Muscle layer of duodenum (tissue), 2 donors: ENCODE measurements around the gene SGPP2.
A peak's percentile ranks its signal among the peaks of the same experiment; 100 is the strongest.
"Not testable (repeated sequence)": the region's sequence is repeated elsewhere in the genome, so short reads cannot be mapped to it uniquely, and the experiment has no call there.

Experiments
- H3K27ac ChIP-seq: one replicate; pipeline ENCODE4 v1.7.0; 2013; ENCODE audit warnings: mild to moderate bottlenecking, low read length
- H3K27me3 ChIP-seq: one replicate; pipeline ENCODE4 v1.7.0; 2013; ENCODE audit warnings: low read depth, mild to moderate bottlenecking, control low read depth, low read length
- H3K36me3 ChIP-seq, 2 donors: one replicate each; pipeline ENCODE4 v1.7.0; 2013; ENCODE audit warnings: low read length in 2 of 2, control low read depth in 1 of 2, mild to moderate bottlenecking in 1 of 2; ENCODE audit not compliant: insufficient read depth in 2 of 2, control insufficient read depth in 1 of 2
- H3K4me1 ChIP-seq, 2 donors: one replicate each; pipeline ENCODE4 v1.7.0; 2013; ENCODE audit warnings: low read length in 2 of 2, mild to moderate bottlenecking in 2 of 2, control low read depth in 1 of 2, moderate library complexity in 1 of 2; ENCODE audit not compliant: insufficient read depth in 2 of 2, control insufficient read depth in 1 of 2
- H3K4me3 ChIP-seq, 2 donors: one replicate each; pipeline ENCODE4 v1.7.0; 2013; ENCODE audit warnings: low read length in 2 of 2, low read depth in 1 of 2, mild to moderate bottlenecking in 1 of 2
- H3K9me3 ChIP-seq, 2 donors: one replicate each; pipeline ENCODE4 v1.7.0; 2013; ENCODE audit warnings: low read length in 2 of 2, control low read depth in 1 of 2, mild to moderate bottlenecking in 1 of 2; ENCODE audit not compliant: control insufficient read depth in 1 of 2
- donor health status: healthy.

The SGPP2 gene

DNA sequence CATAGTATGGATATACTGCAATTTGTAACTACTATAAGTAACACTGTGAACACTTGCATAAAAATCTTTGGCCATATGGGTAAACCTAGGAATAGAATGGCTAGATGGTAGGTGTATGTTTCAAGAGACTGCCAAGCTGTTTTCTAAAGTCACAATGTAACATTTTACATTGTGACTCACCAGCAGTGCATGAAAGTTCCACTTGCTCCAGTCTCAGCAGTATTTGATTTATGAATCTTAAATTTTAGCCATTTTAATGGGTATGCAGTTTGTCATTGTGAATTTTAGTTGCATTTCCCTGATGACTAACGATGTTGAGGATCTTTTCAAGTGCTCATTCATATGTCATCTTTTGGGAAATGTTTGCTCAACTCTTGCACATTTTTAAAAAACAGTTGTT is 145.5 kb downstream of the SGPP2 start:
- H3K27ac ChIP-seq, result no peak overlapping the region
- H3K4me1 ChIP-seq, result peaks cover 0 to 34% of the 10 kb centered on the region in 2 donors
- H3K4me3 ChIP-seq, result no peak overlapping the region
- H3K36me3 ChIP-seq, result peaks cover 6 to 11% of the 10 kb centered on the region in 2 donors
- H3K9me3 ChIP-seq, result no peaks in the 10 kb centered on the region
- H3K27me3 ChIP-seq, result no peaks in the 10 kb centered on the region

DNA sequence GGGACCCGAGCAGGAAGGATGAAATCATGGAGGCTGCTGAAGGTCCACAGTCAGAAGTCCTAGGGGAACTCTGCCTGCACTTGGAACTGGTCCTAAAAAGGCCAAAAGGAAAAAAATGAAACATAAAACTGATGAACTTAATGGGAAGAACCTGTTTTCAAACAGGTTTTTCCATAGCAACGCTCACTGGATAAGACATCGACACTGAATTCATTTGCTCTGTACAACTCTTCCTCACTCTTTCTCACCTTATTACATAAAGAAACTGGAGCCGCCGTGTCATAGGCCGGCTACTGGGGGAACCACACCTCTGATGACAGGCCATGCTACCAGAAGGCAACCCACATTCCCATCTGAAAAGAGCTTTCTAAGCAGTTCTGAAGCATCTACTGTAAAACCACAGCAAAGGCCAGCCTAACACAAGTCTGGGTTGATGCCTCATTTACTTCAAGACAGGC is 147.9 kb downstream of the SGPP2 start:
- no peaks in the 10 kb centered on the region for H3K27me3 ChIP-seq
- H3K4me1 ChIP-seq, result peaks cover 0 to 41% of the 10 kb centered on the region in 2 donors
- H3K36me3 ChIP-seq, result peaks cover 6 to 11% of the 10 kb centered on the region in 2 donors
- H3K4me3 ChIP-seq, result no peak overlapping the region
- peak overlapping the region; percentile 7 for H3K27ac ChIP-seq
- H3K9me3 ChIP-seq, result no peaks in the 10 kb centered on the region

DNA sequence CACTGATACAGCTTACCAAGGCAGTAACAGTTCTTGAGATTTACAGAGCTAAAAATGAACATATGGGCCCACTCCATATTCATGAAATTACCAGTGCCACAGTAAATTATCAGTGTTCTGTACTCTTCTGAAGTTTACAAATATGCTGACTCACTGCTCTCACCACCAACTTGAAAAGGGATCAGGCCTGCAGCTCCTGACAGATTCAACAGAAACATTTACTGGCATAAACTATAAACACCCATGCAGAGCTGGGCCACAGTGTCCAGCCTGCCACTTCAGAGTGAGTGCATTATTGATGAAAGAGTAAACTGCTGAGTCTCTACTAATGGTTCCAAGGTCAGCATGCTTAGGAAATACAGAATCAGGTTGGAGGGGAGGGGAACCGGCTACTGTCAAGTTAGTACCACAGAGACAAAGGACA is 148.4 kb downstream of the SGPP2 start:
- no peaks in the 10 kb centered on the region for H3K27me3 ChIP-seq
- peak overlapping the region; percentile 7 for H3K27ac ChIP-seq
- peaks cover 6 to 11% of the 10 kb centered on the region in 2 donors for H3K36me3 ChIP-seq
- peaks cover 0 to 43% of the 10 kb centered on the region in 2 donors for H3K4me1 ChIP-seq
- H3K4me3 ChIP-seq, result no peak overlapping the region
- H3K9me3 ChIP-seq, result no peaks in the 10 kb centered on the region

DNA sequence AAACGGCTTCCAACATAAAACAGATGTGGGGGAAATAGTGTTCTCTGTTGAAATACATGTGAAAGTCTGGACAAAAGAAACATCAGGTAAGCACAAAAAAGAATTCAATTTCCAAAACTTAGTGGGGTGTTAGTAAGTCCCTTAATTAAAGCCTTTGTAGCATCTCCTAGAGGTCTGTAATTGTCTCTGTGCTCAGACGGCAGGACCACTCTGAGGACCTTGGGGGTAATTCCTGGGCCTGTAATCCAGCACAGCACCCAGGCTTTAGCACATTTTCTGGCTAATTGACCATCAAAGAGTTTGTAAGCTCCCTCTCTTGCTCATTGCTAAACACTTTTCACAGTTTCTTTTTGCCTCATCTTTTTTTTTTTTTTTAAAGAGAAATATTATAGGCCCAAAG is 151.3 kb downstream of the SGPP2 start:
- Histone ChIP-seq H3K4me1 (peaks cover 0 to 28% of the 10 kb centered on the region in 2 donors), H3K27ac (no peak overlapping the region), H3K27me3 (no peaks in the 10 kb centered on the region), H3K4me3 (no peak overlapping the region), H3K36me3 (peaks cover 6 to 11% of the 10 kb centered on the region in 2 donors), H3K9me3 (no peaks in the 10 kb centered on the region)

DNA sequence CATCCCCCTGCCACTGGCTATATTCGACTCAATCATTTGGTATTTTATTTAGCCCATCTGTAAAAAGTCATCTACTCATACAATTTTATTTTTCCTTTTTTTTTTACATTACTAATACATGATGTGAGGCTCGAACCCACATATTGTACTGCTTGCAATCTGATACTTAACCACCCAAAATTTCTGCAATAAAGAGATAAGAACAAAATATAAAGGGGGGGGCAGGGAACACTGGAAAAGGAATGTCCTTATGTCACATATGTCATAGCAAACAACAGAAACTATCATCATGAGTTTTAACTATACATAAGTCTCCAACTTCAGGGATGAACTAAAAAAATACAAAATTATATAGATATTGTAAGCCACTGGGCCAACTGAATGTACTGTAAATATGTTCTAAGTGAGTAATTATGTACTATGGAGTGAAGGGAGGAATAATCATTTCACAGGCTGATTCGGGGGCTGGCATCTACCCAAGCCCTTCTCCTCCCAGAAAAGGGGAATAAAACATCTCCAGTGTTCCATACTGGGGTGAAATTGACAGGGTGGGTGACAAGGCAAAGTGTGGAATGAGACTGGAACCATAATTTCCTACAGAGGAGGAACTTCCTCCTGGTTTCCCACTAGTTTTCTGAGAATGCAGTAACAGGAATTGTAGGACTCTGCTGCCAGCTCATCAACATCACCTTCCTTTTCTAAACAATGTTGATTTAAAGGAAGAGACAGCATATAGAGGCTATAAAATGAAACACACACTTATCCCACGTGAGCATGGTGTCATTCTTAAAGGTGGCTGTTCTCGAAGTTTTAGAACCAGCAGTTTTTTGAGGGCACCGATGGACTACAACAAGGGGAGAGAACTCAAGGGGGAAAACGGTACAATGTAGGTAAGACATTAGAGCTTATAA is 152.1 kb downstream of the SGPP2 start:
- peaks cover 4 to 8% of the 10 kb centered on the region in 2 donors for H3K36me3 ChIP-seq
- no peak overlapping the region for H3K27ac ChIP-seq
- H3K9me3 ChIP-seq, result no peaks in the 10 kb centered on the region
- H3K27me3 ChIP-seq, result no peaks in the 10 kb centered on the region
- no peak overlapping the region for H3K4me3 ChIP-seq
- H3K4me1 ChIP-seq, result peaks cover 0 to 28% of the 10 kb centered on the region in 2 donors

DNA sequence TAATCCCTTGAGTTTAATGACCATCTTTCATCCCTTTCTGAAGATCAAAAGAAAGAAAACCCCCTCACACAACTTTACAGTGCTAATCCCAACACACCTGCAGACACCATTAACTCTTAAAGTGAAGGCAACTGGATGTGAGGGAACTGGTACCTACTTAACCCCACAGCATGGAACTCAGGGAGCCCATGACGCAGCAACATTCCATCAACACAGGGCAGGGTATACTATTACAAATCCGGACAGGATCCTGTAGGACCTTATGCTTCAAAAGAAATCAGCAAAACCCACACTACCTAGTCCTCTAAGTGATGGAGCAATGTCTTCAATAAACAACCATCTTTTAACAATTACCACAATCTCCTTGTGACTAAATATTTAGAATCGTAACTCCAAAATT is 153.0 kb downstream of the SGPP2 start:
- Histone ChIP-seq H3K4me3 (no peak overlapping the region), H3K36me3 (peaks cover 0 to 9% of the 10 kb centered on the region in 2 donors), H3K27me3 (no peaks in the 10 kb centered on the region), H3K27ac (no peak overlapping the region), H3K9me3 (no peaks in the 10 kb centered on the region), H3K4me1 (peaks cover 0 to 28% of the 10 kb centered on the region in 2 donors)

DNA sequence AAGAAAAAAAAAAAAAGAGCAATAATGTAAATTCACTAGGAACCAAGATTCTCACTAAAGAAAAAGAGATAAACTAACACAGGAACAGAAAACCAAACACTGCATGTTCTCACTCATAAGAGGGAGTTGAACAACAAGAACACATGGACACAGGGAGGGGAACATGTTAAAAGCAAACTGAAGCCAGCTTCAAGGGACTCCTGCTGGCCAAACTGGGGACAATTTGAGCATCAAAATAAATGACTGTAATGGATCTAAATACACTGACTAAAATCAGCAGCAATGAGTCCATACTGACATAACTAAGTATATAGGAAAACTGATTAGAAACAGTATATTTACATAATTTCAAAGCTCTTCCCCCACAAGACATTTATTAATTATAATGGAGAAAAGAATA is 158.6 kb downstream of the SGPP2 start:
- H3K27ac ChIP-seq, result no peak overlapping the region
- H3K4me3 ChIP-seq, result no peak overlapping the region
- no peaks in the 10 kb centered on the region for H3K4me1 ChIP-seq
- H3K36me3 ChIP-seq, result peaks cover 0 to 9% of the 10 kb centered on the region in 2 donors
- no peaks in the 10 kb centered on the region for H3K9me3 ChIP-seq
- H3K27me3 ChIP-seq, result no peaks in the 10 kb centered on the region

DNA sequence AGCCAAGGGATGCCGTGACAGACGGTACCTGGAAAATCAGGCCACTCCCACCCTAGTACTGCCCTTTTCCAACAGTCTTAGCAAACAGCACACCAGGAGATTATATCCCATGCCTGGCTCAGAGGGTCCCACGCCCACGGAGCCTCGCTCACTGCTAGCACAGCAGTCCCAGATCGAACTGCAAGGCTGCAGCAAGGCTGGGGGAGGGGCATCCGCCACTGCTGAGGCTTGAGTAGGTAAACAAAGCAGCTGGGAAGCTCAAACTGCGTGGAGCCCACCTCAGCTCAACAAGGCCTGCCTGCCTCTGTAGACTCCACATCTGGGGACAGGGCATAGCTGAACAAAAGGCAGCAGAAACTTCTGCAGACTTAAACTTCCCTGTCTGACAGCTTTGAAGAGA is 160.2 kb downstream of the SGPP2 start:
- not testable (repeated sequence) for H3K27me3 ChIP-seq, H3K4me1 ChIP-seq, H3K36me3 ChIP-seq, H3K9me3 ChIP-seq, H3K27ac ChIP-seq, H3K4me3 ChIP-seq

DNA sequence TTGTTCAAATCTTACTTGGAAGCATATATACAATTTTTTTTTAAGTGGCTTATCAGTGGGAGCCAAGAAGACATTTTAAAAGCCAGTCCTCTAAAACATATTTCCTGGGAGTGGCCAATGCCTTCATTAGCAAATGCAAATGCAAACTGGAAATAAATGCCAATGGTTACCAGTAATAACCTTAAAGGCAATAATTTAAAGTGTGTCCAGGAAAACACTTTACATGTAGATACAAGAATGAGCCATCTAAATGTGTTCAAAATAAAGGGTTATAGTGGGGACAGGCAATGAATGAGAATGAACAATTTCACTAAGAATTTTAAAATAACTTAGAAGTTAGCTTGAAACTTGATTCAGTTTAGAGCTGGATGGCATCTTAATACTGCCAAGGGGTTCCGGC is 167.3 kb downstream of the SGPP2 start:
- Histone ChIP-seq H3K4me1 (no peaks in the 10 kb centered on the region), H3K4me3 (no peak overlapping the region), H3K27me3 (no peaks in the 10 kb centered on the region), H3K27ac (no peak overlapping the region), H3K9me3 (no peaks in the 10 kb centered on the region), H3K36me3 (peaks cover 7 to 14% of the 10 kb centered on the region in 2 donors)

DNA sequence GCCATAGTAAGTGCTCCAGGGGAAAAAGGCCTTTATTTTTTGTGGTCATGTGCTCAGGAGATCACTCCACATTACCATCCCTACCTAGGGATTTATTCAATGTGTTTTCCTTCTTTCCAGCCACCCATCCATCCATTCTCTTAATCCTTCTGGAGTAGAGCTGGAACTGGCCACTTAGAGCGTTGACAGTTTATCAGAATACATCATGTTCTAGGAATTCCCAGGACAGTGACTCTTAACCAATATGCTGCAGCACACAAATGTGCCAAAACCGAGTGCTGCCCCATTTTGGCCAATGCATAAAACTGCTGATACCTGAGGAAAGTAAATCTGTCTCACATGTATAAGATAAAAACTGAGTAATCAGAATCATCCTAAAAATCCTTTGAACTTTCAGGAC is 167.8 kb downstream of the SGPP2 start:
- no peaks in the 10 kb centered on the region for H3K9me3 ChIP-seq
- H3K4me1 ChIP-seq, result no peaks in the 10 kb centered on the region
- H3K36me3 ChIP-seq, result peaks cover 7 to 18% of the 10 kb centered on the region in 2 donors
- H3K27ac ChIP-seq, result no peak overlapping the region
- no peaks in the 10 kb centered on the region for H3K27me3 ChIP-seq
- H3K4me3 ChIP-seq, result no peak overlapping the region

DNA sequence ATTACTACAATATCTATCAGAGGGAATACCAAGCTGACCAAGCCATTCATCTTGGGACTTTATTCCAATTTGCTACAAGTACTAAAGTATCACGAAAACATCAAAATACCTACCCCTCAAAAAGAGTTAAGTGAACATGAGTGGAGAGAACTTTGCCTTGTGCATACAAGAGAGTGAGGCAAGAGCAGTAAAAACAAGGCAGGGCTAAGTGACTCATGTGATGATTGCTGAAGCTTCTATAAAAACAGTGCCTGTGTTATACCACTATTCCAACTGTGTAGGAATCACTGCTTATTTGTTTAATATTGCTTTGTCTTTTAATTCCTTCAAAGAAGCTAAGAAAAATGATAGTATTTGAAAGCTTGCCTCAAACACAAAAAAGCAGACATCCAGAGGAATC is 170.3 kb downstream of the SGPP2 start:
- Histone ChIP-seq H3K4me3 (no peak overlapping the region), H3K27ac (no peak overlapping the region), H3K9me3 (no peaks in the 10 kb centered on the region), H3K36me3 (peaks cover 11 to 37% of the 10 kb centered on the region in 2 donors), H3K4me1 (no peaks in the 10 kb centered on the region), H3K27me3 (no peaks in the 10 kb centered on the region)
